Gastroesophageal sphincter (tissue), 4 donors: ENCODE results near the gene ZNF17. TPM values are rescaled to one million over a fixed set of nuclear protein-coding genes. Genes with fewer than 3 reads are reported as not detected.

Experiments
- ATAC-seq: fragments of 150-250 bp; one replicate; pipeline ENCODE4 v1.9.1; 2016; ENCODE audit warnings: mild to moderate bottlenecking, moderate library complexity
- H3K27ac ChIP-seq, 4 donors: fragments of 200-600 bp; sonication (generic) in 3 of 4; 1 replicate in 3 of 4; 2 replicates in 1 of 4; pipeline ENCODE4 v1.5.1; 2016 to 2019
- H3K27me3 ChIP-seq: fragments of 200-600 bp; sonication (generic); one replicate; pipeline ENCODE4 v1.5.1; 2019
- H3K36me3 ChIP-seq, 2 donors: fragments of 200-600 bp; sonication (generic); one replicate each; pipeline ENCODE4 v1.5.1; 2019; ENCODE audit warnings: control low read depth in 1 of 2
- H3K4me1 ChIP-seq, 3 donors: fragments of 200-600 bp; sonication (generic); 1 replicate in 2 of 3; 2 replicates in 1 of 3; pipeline ENCODE4 v1.5.1; 2016 to 2019; ENCODE audit warnings: control low read depth in 2 of 3
- H3K4me3 ChIP-seq, 2 donors: fragments of 200-600 bp; sonication (generic); one replicate each; pipeline ENCODE4 v1.5.1; 2019; ENCODE audit warnings: mild to moderate bottlenecking in 1 of 2, moderate library complexity in 1 of 2
- H3K9me3 ChIP-seq, 3 donors: fragments of 200-600 bp; sonication (generic); one replicate each; pipeline ENCODE4 v1.5.1; 2017 to 2019; ENCODE audit warnings: control low read depth in 2 of 3
- CTCF ChIP-seq, 4 experiments: fragments of 200-600 bp in 2 of 4; fragments of 450-650 bp in 2 of 4; sonication (generic) in 1 of 4; IDR thresholded peaks; one replicate each; pipeline ENCODE4 v1.5.1; 2017 to 2019; ENCODE audit warnings: antibody characterized with exemption in 4 of 4, mild to moderate bottlenecking in 2 of 4, moderate library complexity in 2 of 4
- EP300 ChIP-seq: sonication (generic); formaldehyde crosslinking; IDR thresholded peaks from one replicate; pipeline ENCODE4 v1.6.1; 2017; ENCODE audit warnings: antibody characterized with exemption, mild to moderate bottlenecking
- POLR2A ChIP-seq, 2 donors: fragments of 450-650 bp; IDR thresholded peaks; one replicate each; pipeline ENCODE4 v1.6.1; 2017; ENCODE audit warnings: antibody characterized with exemption in 2 of 2, mild to moderate bottlenecking in 2 of 2, moderate library complexity in 1 of 2
- POLR2AphosphoS5 ChIP-seq: sonication (generic); formaldehyde crosslinking; IDR thresholded peaks from one replicate; pipeline ENCODE4 v1.6.1; 2017; ENCODE audit warnings: antibody characterized with exemption
- WGBS, 2 donors: methylation state at CpG; one replicate each; pipeline ENCODE4 v1.1.5; 2018; ENCODE audit warnings: low coverage in 1 of 2; 5-methylcytosine and 5-hydroxymethylcytosine counted together
- small RNA-seq, 4 donors: library from RNA; depleted of rRNA; stranded (forward); fragments of <200 nt; gene quantifications; one replicate each; pipeline ENCODE3, GENCODE V24; 2016
- total RNA-seq, 4 donors: library from RNA; depleted of rRNA; stranded (reverse); fragments of >200 nt; gene quantifications; one replicate each; pipeline ENCODE4 v1.1.0, GENCODE V29; 2016

ZNF17 gene
- total RNA-seq, 4 donors from 2014 or later: 9.1 to 21.0 (median 11.9) TPM

GRCh38 chr19:57452307-57452706 lies 41.3 kb downstream of the ZNF17 start:
- no peak overlapping the region for H3K27ac ChIP-seq
- no peak for ATAC-seq
- WGBS, 2 donors: 94 to 100% methylated on average over 2 to 3 of the region's 3 CpGs
- peaks cover 0 to 73% (median 0%) of the 10 kb centered on the region in 3 donors for H3K9me3 ChIP-seq
- TF ChIP-seq POLR2AphosphoS5 (no peak), EP300 (no peak)
- H3K4me1 ChIP-seq: no peaks in the 10 kb centered on the region
- H3K36me3 ChIP-seq: peaks cover 0 to 35% of the 10 kb centered on the region in 2 donors
- no peak overlapping the region for H3K4me3 ChIP-seq
- no peaks in the 10 kb centered on the region for H3K27me3 ChIP-seq

GRCh38 chr19:57465680-57466381 lies 54.9 kb downstream of the ZNF17 start:
- no peak overlapping the region for H3K4me3 ChIP-seq
- TF ChIP-seq POLR2A (IDR thresholded peaks at IDR 0.05): no peak
- no peak for TF ChIP-seq EP300
- no peak for TF ChIP-seq CTCF (IDR thresholded peaks at IDR 0.05)
- no peak for TF ChIP-seq POLR2AphosphoS5
- no peak for ATAC-seq
- 94% methylated on average over 3 of the region's 5 CpGs; no CpG with 5 or more reads in 1 of the 2 donors for WGBS, 2 donors
- H3K9me3 ChIP-seq: peaks cover 3 to 91% (median 10%) of the 10 kb centered on the region in 3 donors
- H3K27me3 ChIP-seq: no peaks in the 10 kb centered on the region
- peaks cover 0 to 42% of the 10 kb centered on the region in 2 donors for H3K36me3 ChIP-seq
- H3K27ac ChIP-seq: no peak overlapping the region
- no peaks in the 10 kb centered on the region for H3K4me1 ChIP-seq

GRCh38 chr19:57466489-57466888 lies 55.5 kb downstream of the ZNF17 start:
- TF ChIP-seq CTCF (IDR thresholded peaks at IDR 0.05) (no peak), POLR2A (IDR thresholded peaks at IDR 0.05) (no peak)
- Histone ChIP-seq H3K4me3 (no peak overlapping the region), H3K36me3 (peaks cover 0 to 44% of the 10 kb centered on the region in 2 donors), H3K4me1 (no peaks in the 10 kb centered on the region), H3K27ac (no peak overlapping the region), H3K27me3 (no peaks in the 10 kb centered on the region), H3K9me3 (peaks cover 6 to 94% (median 10%) of the 10 kb centered on the region in 3 donors)
- no peak for ATAC-seq
- WGBS, 2 donors: 100% methylated on average over 2 of the region's 5 CpGs; no CpG with 5 or more reads in 1 of the 2 donors

Small RNA genes lying within 50 kb of the gene (small RNA-seq; reads per million reads assigned to genes)
- gene VN1R107P: 0 reads per million in 4 donors

Other genes with a start within 250 kb of the ZNF17 start
- gene DUXA, start 243.7 kb upstream of the ZNF17 start, total RNA-seq: not detected
- gene ZNF264, start 219.7 kb upstream of the ZNF17 start, total RNA-seq: 10 to 100 TPM; 37.2 to 61.3 (median 41.5) TPM
- 1 to 10 TPM in 2 of 4 donors, under 1 TPM in 1, not detected in 1; 0.57 to 3.6 (median 1.1) TPM for gene AURKC, start 180.1 kb upstream of the ZNF17 start, total RNA-seq
- 10 to 100 TPM; 17.4 to 27.8 (median 19.9) TPM for gene ZNF805, start 170.5 kb upstream of the ZNF17 start, total RNA-seq
- gene ZNF460, start 130.7 kb upstream of the ZNF17 start, total RNA-seq: 10 to 100 TPM; 40.4 to 76.3 (median 65.3) TPM
- gene ZNF543, start 90.7 kb upstream of the ZNF17 start, total RNA-seq: 10 to 100 TPM in 1 of 4 donors, 1 to 10 TPM in 3; 9.3 to 11.7 (median 9.7) TPM
- gene ZNF304, start 59.9 kb upstream of the ZNF17 start, total RNA-seq: 10 to 100 TPM in 3 of 4 donors, 1 to 10 TPM in 1; 9.2 to 12.2 (median 10.9) TPM
- 10 to 100 TPM in 3 of 4 donors, 1 to 10 TPM in 1; 9.0 to 17.0 (median 13.2) TPM for gene TRAPPC2B, start 47.6 kb upstream of the ZNF17 start, total RNA-seq
- gene ZNF547, start 47.6 kb upstream of the ZNF17 start, total RNA-seq: 1 to 10 TPM; 1.0 to 4.8 (median 2.0) TPM
- 10 to 100 TPM; 17.9 to 36.8 (median 21.8) TPM for gene ZNF548, start 21.3 kb upstream of the ZNF17 start, total RNA-seq
- gene ZNF749, start 24.2 kb downstream of the ZNF17 start, total RNA-seq: 10 to 100 TPM in 1 of 4 donors, 1 to 10 TPM in 3; 4.8 to 10.6 (median 6.8) TPM
- 1 to 10 TPM in 2 of 4 donors, under 1 TPM in 2; 0.57 to 2.3 (median 1.5) TPM for gene VN1R1, start 46.0 kb downstream of the ZNF17 start, total RNA-seq
- 10 to 100 TPM in 2 of 4 donors, 1 to 10 TPM in 2; 5.8 to 15.5 (median 11.7) TPM for gene ZNF772, start 66.4 kb downstream of the ZNF17 start, total RNA-seq
- gene ZNF419, start 76.6 kb downstream of the ZNF17 start, total RNA-seq: 10 to 100 TPM in 2 of 4 donors, 1 to 10 TPM in 2; 6.4 to 30.8 (median 10.1) TPM
- 10 to 100 TPM in 3 of 4 donors, 1 to 10 TPM in 1; 5.1 to 22.1 (median 13.9) TPM for gene ZNF773, start 88.8 kb downstream of the ZNF17 start, total RNA-seq
- gene ZNF549, start 116.2 kb downstream of the ZNF17 start, total RNA-seq: 1 to 10 TPM; 5.4 to 9.3 (median 5.7) TPM
- 1 to 10 TPM; 4.8 to 5.7 (median 5.2) TPM for gene ZNF550, start 148.7 kb downstream of the ZNF17 start, total RNA-seq
- gene ZNF416, start 167.8 kb downstream of the ZNF17 start, total RNA-seq: 1 to 10 TPM; 4.0 to 6.1 (median 5.7) TPM
- gene ZIK1, start 173.0 kb downstream of the ZNF17 start, total RNA-seq: 10 to 100 TPM in 1 of 4 donors, 1 to 10 TPM in 3; 4.4 to 14.5 (median 6.4) TPM
- 1 to 10 TPM; 1.4 to 6.3 (median 4.0) TPM for gene ZNF530, start 188.7 kb downstream of the ZNF17 start, total RNA-seq
- gene ZNF134, start 203.1 kb downstream of the ZNF17 start, total RNA-seq: 10 to 100 TPM; 23.4 to 33.1 (median 28.6) TPM
- 10 to 100 TPM in 3 of 4 donors, 1 to 10 TPM in 1; 8.3 to 16.8 (median 15.3) TPM for gene ZNF211, start 222.0 kb downstream of the ZNF17 start, total RNA-seq